ENCODE data around the gene DST.

The DST gene

GRCh38 chr6:56430629-56431600 is 211.8 kb downstream of the DST start:
- DNase-seq (ENCODE audit: low read depth), result no peak
- TF ChIP-seq CTCF (IDR thresholded peaks at IDR 0.05; ENCODE audit: low read depth, low read length, missing control alignments), result no peak
- H3K4me3 ChIP-seq (ENCODE audit: low read depth, low read length), result no peak overlapping the region

GRCh38 chr6:56424542-56425083 is 218.1 kb downstream of the DST start:
- TF ChIP-seq CTCF (IDR thresholded peaks at IDR 0.05; ENCODE audit: low read depth, low read length, missing control alignments), result no peak

DNA sequence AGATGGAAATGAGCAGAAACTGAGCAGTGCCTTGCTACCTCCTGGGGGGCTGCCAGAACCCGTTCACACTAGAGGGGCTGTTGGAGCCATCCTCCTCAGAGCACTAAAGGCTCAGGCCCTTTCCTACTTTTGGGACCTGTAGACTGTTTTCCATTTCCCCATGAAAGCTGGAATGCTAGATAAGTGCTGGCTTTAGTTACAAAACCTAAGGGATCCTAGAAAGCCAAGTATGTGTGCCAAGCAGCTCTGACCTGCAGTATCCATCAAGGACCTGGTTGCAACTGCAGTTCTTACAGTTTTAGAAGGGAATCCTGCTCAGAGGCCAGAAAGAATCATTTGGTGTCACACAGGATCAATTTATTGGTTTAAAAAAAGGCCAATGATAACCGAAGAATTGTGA is 218.6 kb downstream of the DST start:
- no peak for TF ChIP-seq CTCF (IDR thresholded peaks at IDR 0.05; ENCODE audit: low read depth, low read length, missing control alignments)
- H3K4me3 ChIP-seq (ENCODE audit: low read depth, low read length), result no peak overlapping the region
- DNase-seq (ENCODE audit: low read depth), result no peak

More at GRCh38 chr6:56424542-56425083, 218.1 kb downstream of the DST start:
- DNase-seq (ENCODE audit: low read depth), result no peak
- no peak overlapping the region for H3K4me3 ChIP-seq (ENCODE audit: low read depth, low read length)

GRCh38 chr6:56420296-56420695 is 222.4 kb downstream of the DST start:
- DNase-seq (ENCODE audit: low read depth), result no peak
- H3K4me3 ChIP-seq (ENCODE audit: low read depth, low read length), result no peak overlapping the region
- no peak for TF ChIP-seq CTCF (IDR thresholded peaks at IDR 0.05; ENCODE audit: low read depth, low read length, missing control alignments)

GRCh38 chr6:56419191-56419590 is 223.5 kb downstream of the DST start:
- TF ChIP-seq CTCF (IDR thresholded peaks at IDR 0.05; ENCODE audit: low read depth, low read length, missing control alignments), result no peak
- H3K4me3 ChIP-seq (ENCODE audit: low read depth, low read length), result no peak overlapping the region
- DNase-seq (ENCODE audit: low read depth), result no peak

DNA sequence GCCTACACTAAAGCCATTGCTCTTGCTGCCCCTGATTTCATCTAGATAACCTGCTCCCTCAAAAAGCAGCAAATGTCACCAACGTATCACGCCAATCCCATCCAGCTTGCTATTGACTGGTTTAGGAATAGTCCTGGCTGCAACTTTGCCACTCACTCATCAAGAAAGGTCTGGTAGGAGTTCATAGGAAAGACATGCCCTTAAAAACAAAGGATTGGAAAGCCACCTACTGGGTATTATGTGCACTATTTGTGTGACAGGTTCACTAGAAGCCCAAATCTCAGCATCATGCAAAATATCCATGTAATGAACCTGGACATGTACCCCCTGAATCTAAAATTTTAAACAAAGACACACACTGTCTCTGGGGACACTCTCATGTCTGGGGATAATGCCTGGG is 224.9 kb downstream of the DST start:
- no peak overlapping the region for H3K4me3 ChIP-seq (ENCODE audit: low read depth, low read length)
- TF ChIP-seq CTCF (IDR thresholded peaks at IDR 0.05; ENCODE audit: low read depth, low read length, missing control alignments), result peak; percentile 14
- no peak for DNase-seq (ENCODE audit: low read depth)

All from GM12864 (cell line).